Peyer's patch (tissue), 4 donors: ENCODE data around the gene TOB2. TPM values are rescaled to one million over a fixed set of nuclear protein-coding genes. Genes with fewer than 3 reads are reported as not detected.
"Not testable (repeated sequence)": the region's sequence is repeated elsewhere in the genome, so short reads cannot be mapped to it uniquely, and the experiment has no call there.

Source experiments
- DNase-seq, 3 donors: peaks; one replicate each; pipeline ENCODE4 v3.0.0-alpha.2; 2017 to 2019
- H3K27ac ChIP-seq, 4 donors: fragments of 200-600 bp; sonication (generic); one replicate each; pipeline ENCODE4 v1.5.1; 2016 to 2019
- H3K27me3 ChIP-seq, 2 donors: fragments of 200-600 bp; sonication (generic); one replicate each; pipeline ENCODE4 v1.5.1; 2019
- H3K36me3 ChIP-seq, 3 donors: fragments of 200-600 bp; sonication (generic); one replicate each; pipeline ENCODE4 v1.5.1; 2016 to 2019
- H3K4me1 ChIP-seq, 4 donors: fragments of 200-600 bp; sonication (generic); one replicate each; pipeline ENCODE4 v1.5.1; 2016 to 2019
- H3K4me3 ChIP-seq, 4 donors: fragments of 200-600 bp; sonication (generic); 1 replicate in 3 of 4; 2 replicates in 1 of 4; pipeline ENCODE4 v1.5.1; 2016 to 2019; ENCODE audit warnings: mild to moderate bottlenecking in 1 of 4
- H3K9me3 ChIP-seq, 4 donors: fragments of 200-600 bp; sonication (generic); one replicate each; pipeline ENCODE4 v1.5.1; 2016 to 2019; ENCODE audit warnings: mild to moderate bottlenecking in 1 of 4
- POLR2A ChIP-seq, 2 donors: fragments of 450-650 bp; IDR thresholded peaks; one replicate each; pipeline ENCODE4 v1.5.1; 2017; ENCODE audit warnings: antibody characterized with exemption in 2 of 2, mild to moderate bottlenecking in 2 of 2, moderate library complexity in 2 of 2
- total RNA-seq, 4 donors: library from RNA; depleted of rRNA; stranded (reverse); fragments of >200 nt; gene quantifications; one replicate each; pipeline ENCODE4 v1.1.0, GENCODE V29; 2016
- TF ChIP-seq, protein P1 (sequence below), 6 experiments: fragments of 450-650 bp in 4 of 6; fragments of 200-600 bp in 2 of 6; sonication (generic) in 1 of 6; IDR thresholded peaks; one replicate each; pipeline ENCODE4 v1.5.1; 2017 to 2019; ENCODE audit warnings: antibody characterized with exemption in 6 of 6, mild to moderate bottlenecking in 3 of 6, moderate library complexity in 1 of 6

Gene TOB2
- total RNA-seq, 4 donors from 2014 or later, result 18.2 to 78.6 (median 74.4) TPM

DNA sequence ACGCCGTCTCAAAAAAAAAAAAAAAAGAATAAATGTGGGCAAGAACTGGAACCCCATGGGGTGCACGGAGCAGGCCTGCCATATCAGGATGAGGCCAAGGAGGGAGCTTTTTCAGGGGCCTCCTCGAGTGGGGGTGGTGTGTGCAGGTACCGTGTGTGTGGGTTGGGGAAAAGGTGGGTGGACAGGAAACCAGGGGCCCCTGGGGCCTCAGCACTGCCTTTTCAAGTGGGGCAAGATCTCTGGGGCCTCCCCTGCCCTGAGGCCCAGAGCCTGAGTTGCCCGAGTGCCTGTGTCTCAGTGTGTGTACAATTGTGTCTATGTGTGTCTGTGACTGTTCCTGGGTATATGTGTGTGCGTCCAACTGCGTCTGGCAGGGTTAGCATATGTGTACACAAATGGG is 41.0 kb downstream of the TOB2 start:
- Histone ChIP-seq H3K36me3 (no peaks in the 10 kb centered on the region), H3K27me3 (no peaks in the 10 kb centered on the region), H3K9me3 (no peaks in the 10 kb centered on the region), H3K4me1 (peaks cover 0 to 18% (median 4%) of the 10 kb centered on the region in 4 donors), H3K4me3 (no peak overlapping the region), H3K27ac (peak overlapping the region in 1 of 4 donors; percentile 13)
- no peak for TF ChIP-seq POLR2A (IDR thresholded peaks at IDR 0.05)
- TF ChIP-seq, protein P1, sequence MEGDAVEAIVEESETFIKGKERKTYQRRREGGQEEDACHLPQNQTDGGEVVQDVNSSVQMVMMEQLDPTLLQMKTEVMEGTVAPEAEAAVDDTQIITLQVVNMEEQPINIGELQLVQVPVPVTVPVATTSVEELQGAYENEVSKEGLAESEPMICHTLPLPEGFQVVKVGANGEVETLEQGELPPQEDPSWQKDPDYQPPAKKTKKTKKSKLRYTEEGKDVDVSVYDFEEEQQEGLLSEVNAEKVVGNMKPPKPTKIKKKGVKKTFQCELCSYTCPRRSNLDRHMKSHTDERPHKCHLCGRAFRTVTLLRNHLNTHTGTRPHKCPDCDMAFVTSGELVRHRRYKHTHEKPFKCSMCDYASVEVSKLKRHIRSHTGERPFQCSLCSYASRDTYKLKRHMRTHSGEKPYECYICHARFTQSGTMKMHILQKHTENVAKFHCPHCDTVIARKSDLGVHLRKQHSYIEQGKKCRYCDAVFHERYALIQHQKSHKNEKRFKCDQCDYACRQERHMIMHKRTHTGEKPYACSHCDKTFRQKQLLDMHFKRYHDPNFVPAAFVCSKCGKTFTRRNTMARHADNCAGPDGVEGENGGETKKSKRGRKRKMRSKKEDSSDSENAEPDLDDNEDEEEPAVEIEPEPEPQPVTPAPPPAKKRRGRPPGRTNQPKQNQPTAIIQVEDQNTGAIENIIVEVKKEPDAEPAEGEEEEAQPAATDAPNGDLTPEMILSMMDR (IDR thresholded peaks at IDR 0.05), result no peak
- no peak for DNase-seq

DNA sequence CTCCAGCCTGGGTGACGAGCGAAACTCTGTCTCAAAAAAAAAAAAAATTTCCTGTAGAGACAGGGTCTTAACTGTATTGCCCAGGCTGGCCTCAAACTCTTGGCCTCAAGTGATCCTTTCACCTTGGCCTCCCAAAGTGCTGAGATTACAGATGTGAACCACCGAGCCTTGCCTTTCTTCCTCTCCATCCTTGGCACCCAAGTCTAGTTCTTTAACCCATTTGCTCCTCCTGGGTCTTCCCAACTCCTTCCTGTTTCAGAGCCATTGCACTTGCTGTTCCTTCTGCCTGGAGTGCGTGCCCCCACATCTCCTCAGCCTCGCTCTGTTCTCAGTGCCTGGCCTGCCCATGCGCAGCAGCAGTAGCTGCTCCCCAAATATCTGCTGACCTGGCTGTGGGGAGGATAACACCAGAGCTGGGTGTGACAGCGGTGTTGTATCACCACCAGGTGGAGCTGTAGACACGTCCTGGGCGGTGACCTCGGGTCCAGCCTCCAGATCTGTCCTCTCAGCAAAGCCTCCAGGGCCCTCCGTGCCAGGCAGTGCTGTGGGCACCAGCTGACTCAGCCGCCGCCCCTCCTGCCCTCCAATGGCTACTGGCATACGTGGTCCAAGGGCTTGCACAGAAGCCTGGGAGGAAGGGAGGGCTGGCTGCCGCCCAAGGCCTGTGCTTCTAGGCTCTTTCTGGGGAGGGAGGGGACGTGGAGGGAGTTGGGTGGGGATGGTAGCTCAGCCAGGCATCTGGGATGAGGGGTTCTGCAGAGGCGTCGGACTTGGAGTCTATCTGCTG is 42.9 kb downstream of the TOB2 start:
- TF ChIP-seq, protein P1 (IDR thresholded peaks at IDR 0.05), result peak; percentile 91 to 98 (median 96)
- no peak for TF ChIP-seq POLR2A (IDR thresholded peaks at IDR 0.05)
- no peaks in the 10 kb centered on the region for H3K27me3 ChIP-seq
- peaks cover 0 to 6% (median 0%) of the 10 kb centered on the region in 3 donors for H3K36me3 ChIP-seq
- peak; percentile 64 to 92 (median 87) for DNase-seq
- H3K9me3 ChIP-seq, result no peaks in the 10 kb centered on the region
- no peak overlapping the region for H3K27ac ChIP-seq
- peaks cover 0 to 18% (median 4%) of the 10 kb centered on the region in 4 donors for H3K4me1 ChIP-seq
- H3K4me3 ChIP-seq, result peak overlapping the region in 1 of 4 donors; percentile 1

DNA sequence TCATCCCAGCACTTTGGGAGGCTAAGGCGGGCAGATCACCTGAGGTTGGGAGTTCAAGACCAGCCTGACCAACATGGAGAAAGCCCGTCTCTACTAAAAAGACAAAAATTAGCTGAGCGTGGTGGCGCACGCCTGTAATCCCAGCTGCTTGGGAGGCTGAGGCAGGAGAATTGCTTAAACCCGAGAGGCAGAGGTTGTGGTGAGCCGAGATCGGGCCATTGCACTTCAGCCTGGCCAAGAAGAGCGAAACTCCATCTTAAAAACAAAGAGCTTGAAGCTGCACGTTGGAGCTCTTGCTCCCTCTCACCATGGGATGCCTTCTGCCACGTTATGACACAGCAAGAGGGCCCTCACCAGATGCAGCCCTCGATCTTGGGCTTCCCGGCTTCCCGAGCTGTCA is 43.8 kb downstream of the TOB2 start:
- H3K4me1 ChIP-seq, result peaks cover 0 to 18% (median 4%) of the 10 kb centered on the region in 4 donors
- peak overlapping the region in 2 of 4 donors; percentile 58 to 59 for H3K27ac ChIP-seq
- DNase-seq, H3K4me3 ChIP-seq, H3K9me3 ChIP-seq, H3K27me3 ChIP-seq: not testable (repeated sequence)
- peaks cover 0 to 15% (median 0%) of the 10 kb centered on the region in 3 donors for H3K36me3 ChIP-seq

DNA sequence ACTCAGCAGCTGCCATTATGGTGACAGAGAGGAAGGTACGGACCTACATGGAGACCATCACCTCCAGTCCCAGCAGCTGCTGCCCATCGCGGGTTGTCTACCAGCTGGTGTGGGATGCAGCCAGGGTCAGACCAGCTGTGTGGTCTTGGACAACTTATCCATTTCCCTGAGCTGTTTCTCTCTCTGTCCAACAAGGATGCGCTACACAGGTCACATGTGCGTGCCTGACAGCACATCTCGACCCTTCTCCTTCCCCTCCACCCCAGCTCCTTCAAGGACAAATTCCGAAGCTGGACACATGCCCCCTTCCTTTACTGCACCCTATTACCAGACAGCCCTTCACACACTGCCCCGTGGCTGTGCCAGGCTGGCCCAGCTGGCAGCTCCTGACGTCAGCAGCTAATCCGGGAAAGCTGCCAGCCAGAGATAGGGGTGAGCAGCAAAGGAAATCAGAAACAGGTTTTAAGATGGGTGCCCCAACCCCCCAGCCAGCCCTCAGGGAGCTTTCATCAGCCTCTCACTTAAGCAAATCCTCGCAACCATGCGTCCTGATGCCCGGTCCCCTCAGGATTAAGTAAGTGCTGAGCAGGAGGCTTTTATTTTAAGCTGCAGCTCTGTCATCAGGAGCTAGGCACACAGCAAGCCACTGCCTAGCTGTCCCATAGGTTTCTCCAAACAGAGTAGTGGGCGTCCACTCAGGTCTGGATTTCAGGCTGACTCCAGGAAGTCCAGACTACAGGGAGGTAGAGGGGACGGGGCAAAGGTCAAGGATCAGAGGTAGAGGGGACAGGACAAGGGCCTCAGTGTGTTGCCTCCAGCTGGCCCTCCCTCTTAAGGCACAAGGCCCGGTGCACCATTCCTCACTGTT is 44.6 kb downstream of the TOB2 start:
- Histone ChIP-seq H3K27me3 (no peaks in the 10 kb centered on the region), H3K27ac (peak overlapping the region in 3 of 4 donors; percentile 5 to 59 (median 58)), H3K9me3 (no peaks in the 10 kb centered on the region), H3K4me1 (peaks cover 0 to 21% (median 4%) of the 10 kb centered on the region in 4 donors), H3K36me3 (peaks cover 0 to 23% (median 0%) of the 10 kb centered on the region in 3 donors), H3K4me3 (no peak overlapping the region)
- TF ChIP-seq, protein P1 (IDR thresholded peaks at IDR 0.05), result no peak
- TF ChIP-seq POLR2A (IDR thresholded peaks at IDR 0.05), result peak in 1 of 2 donors; percentile 9
- DNase-seq, result peak in 2 of 3 donors; percentile 82 to 85

DNA sequence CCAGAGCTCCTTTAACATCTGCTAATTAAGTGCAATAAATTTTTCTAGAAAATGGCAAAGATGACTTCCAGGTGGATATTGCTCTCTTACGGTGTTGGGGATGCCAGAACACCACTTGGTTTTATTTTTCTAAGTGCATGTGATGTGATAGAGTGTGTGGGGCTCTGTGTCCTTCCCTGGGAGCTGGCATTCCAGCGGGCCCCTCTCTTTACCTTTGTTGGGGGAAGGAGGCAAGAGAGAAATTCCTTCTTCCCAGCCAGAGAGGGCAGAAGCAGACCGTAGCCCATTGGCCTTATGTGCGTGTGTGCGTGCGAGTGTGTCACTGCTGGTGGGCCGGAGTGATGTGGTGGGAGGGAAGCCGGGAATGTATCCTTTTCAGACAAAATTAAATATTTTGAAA is 47.7 kb downstream of the TOB2 start:
- H3K4me1 ChIP-seq, result peaks cover 0 to 21% (median 2%) of the 10 kb centered on the region in 4 donors
- H3K27ac ChIP-seq, result no peak overlapping the region
- TF ChIP-seq, protein P1 (IDR thresholded peaks at IDR 0.05), result no peak
- H3K9me3 ChIP-seq, result no peaks in the 10 kb centered on the region
- no peak overlapping the region for H3K4me3 ChIP-seq
- no peaks in the 10 kb centered on the region for H3K27me3 ChIP-seq
- no peak for DNase-seq
- H3K36me3 ChIP-seq, result peaks cover 0 to 54% (median 0%) of the 10 kb centered on the region in 3 donors
